Breast epithelium (tissue), 3 donors: ENCODE measurements around the gene HADH.

Experiments used
- CTCF ChIP-seq, 3 donors: fragments of 450-650 bp; IDR thresholded peaks; one replicate each; pipeline ENCODE4 v1.5.1; 2016 to 2017; ENCODE audit warnings: antibody characterized with exemption in 3 of 3, mild to moderate bottlenecking in 3 of 3, moderate library complexity in 3 of 3
- POLR2AphosphoS5 ChIP-seq, 3 donors: sonication (generic); formaldehyde crosslinking; IDR thresholded peaks; one replicate each; pipeline ENCODE4 v1.6.1; 2017; ENCODE audit warnings: antibody characterized with exemption in 3 of 3

DNA sequence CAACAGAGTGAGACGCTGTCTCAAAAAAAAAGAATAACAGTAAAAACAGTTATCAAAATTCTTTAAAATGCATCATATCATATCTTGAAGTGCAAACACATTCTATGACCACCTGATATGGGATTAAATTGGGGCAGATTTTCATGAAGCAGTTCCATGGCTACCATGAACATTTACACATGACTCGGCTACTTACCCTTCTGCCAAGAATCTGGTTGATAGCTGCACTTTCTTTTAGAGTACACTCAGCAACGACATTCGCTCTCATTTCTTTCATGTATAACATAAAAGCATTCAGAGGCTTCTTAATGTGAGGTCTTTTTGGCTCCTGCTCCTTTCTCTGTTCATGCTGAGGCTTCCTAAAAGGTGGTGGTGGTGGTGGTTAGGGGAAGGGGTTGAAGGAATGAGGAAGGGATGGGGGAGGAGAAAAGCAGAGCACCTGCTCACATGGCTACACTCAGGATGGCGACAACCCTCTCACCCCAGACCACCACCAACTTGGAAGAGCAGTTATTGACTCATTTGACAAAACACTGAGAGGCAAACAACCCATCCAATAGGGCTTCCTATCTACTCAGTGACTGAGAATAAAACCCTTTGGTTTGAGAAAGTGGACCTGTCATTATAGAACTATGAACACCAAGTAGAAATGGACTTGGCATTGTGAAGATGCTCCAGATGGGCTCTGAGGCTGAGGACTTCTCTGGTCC lies 88.5 kb downstream of the HADH start:
- TF ChIP-seq POLR2AphosphoS5 (IDR thresholded peaks at IDR 0.05) (no peak), CTCF (IDR thresholded peaks at IDR 0.05) (no peak)
